OCI-M1 (cell line): ENCODE measurements around the gene WWC1.
A peak's percentile ranks its signal among the peaks of the same experiment; 100 is the strongest.
"Not testable (repeated sequence)": the region's sequence is repeated elsewhere in the genome, so short reads cannot be mapped to it uniquely, and the experiment has no call there.

Experiments
- DNase-seq: peaks from one replicate; lab custom pipeline; 2025; lab: John Stamatoyannopoulos, UW

WWC1 gene

GRCh38 chr5:168308976-168309598, 17.6 kb downstream of the WWC1 start:
- no peak for DNase-seq

GRCh38 chr5:168310541-168310940, 19.1 kb downstream of the WWC1 start:
- not testable (repeated sequence) for DNase-seq

GRCh38 chr5:168311061-168311566, 19.7 kb downstream of the WWC1 start:
- no peak for DNase-seq

- no peak for DNase-seq
These were observed 21.3 kb downstream of the WWC1 start for GRCh38 chr5:168312606-168313295.

- no peak for DNase-seq
These were observed 22.3 kb downstream of the WWC1 start for GRCh38 chr5:168313596-168314204.

GRCh38 chr5:168314735-168315411, 23.4 kb downstream of the WWC1 start:
- no peak for DNase-seq

- no peak for DNase-seq
These were observed 24.1 kb downstream of the WWC1 start for GRCh38 chr5:168315416-168316138.

- DNase-seq, result peak; percentile 15
These were observed 24.7 kb downstream of the WWC1 start for GRCh38 chr5:168316139-168316578.

- no peak for DNase-seq
These were observed 25.7 kb downstream of the WWC1 start for GRCh38 chr5:168317096-168317520.

GRCh38 chr5:168317521-168318147, 26.2 kb downstream of the WWC1 start:
- peak; percentile 58 for DNase-seq

GRCh38 chr5:168318240-168318639, 26.8 kb downstream of the WWC1 start:
- DNase-seq, result no peak

GRCh38 chr5:168319774-168320173, 28.3 kb downstream of the WWC1 start:
- DNase-seq, result no peak

- DNase-seq, result no peak
These were observed 29.4 kb downstream of the WWC1 start for GRCh38 chr5:168320805-168321204.

GRCh38 chr5:168324859-168325630, 33.6 kb downstream of the WWC1 start:
- DNase-seq, result no peak

GRCh38 chr5:168327019-168327421, 35.6 kb downstream of the WWC1 start:
- no peak for DNase-seq

- DNase-seq, result no peak
These were observed 36.0 kb downstream of the WWC1 start for GRCh38 chr5:168327451-168327850.

- DNase-seq, result no peak
These were observed 36.5 kb downstream of the WWC1 start for GRCh38 chr5:168327994-168328393.

GRCh38 chr5:168328814-168329213, 37.4 kb downstream of the WWC1 start:
- peak; percentile 84 for DNase-seq

- DNase-seq, result no peak
These were observed 37.9 kb downstream of the WWC1 start for GRCh38 chr5:168329302-168329701.

GRCh38 chr5:168332042-168332441, 40.6 kb downstream of the WWC1 start:
- DNase-seq, result no peak

GRCh38 chr5:168334280-168334679, 42.8 kb downstream of the WWC1 start:
- no peak for DNase-seq
